ENCODE data around the gene ARMH4. TPM values are rescaled to one million over a fixed set of nuclear protein-coding genes. Genes with fewer than 3 reads are reported as not detected.

The ARMH4 gene
- total and polyA plus RNA-seq, 7 donors, result 0.17 to 3.2 (median 0.74) TPM

GRCh38 chr14:57960946-57961785, 190.8 kb downstream of the ARMH4 start:
- Histone ChIP-seq H3K27me3 (ENCODE audit: insufficient read depth in 3 of 3, low read length in 2 of 3) (no peaks in the 10 kb centered on the region), H3K36me3 (ENCODE audit: insufficient read depth in 1 of 2, low read depth in 1 of 2) (no peaks in the 10 kb centered on the region), H3K27ac (no peak overlapping the region), H3K4me3 (no peak overlapping the region), H3K4me1 (no peaks in the 10 kb centered on the region), H3K9me3 (no peaks in the 10 kb centered on the region)
- ATAC-seq, result no peak
- WGBS, 3 donors, result 61 to 64% (median 62%) methylated on average over 16 of the region's 16 CpGs
- DNase-seq, result no peak
- TF ChIP-seq CTCF (IDR thresholded peaks at IDR 0.05), result no peak
- intact Hi-C loops (cut with DNase I), result no loop called here

GRCh38 chr14:57957441-57957840, 194.6 kb downstream of the ARMH4 start:
- TF ChIP-seq CTCF (IDR thresholded peaks at IDR 0.05), result no peak
- Histone ChIP-seq H3K9me3 (no peaks in the 10 kb centered on the region), H3K4me3 (no peak overlapping the region), H3K4me1 (no peaks in the 10 kb centered on the region), H3K27ac (no peak overlapping the region), H3K36me3 (ENCODE audit: insufficient read depth in 1 of 2, low read depth in 1 of 2) (no peaks in the 10 kb centered on the region), H3K27me3 (ENCODE audit: insufficient read depth in 3 of 3, low read length in 2 of 3) (no peaks in the 10 kb centered on the region)
- DNase-seq (no peak), ATAC-seq (no peak)
- 84 to 91% (median 85%) methylated on average over 2 of the region's 2 CpGs for WGBS, 3 donors
- intact Hi-C loops (cut with DNase I), result no loop called here

Other genes starting within 250 kb of the ARMH4 start
- gene ACTR10, start 47.9 kb upstream of the ARMH4 start, total RNA-seq, result 10 to 100 TPM; 41.2 to 67.1 (median 54.0) TPM
- gene ACTR10, start 47.9 kb upstream of the ARMH4 start, polyA plus RNA-seq, result 10 to 100 TPM; 56.5 to 69.0 (median 61.0) TPM
- 100 to 1,000 TPM; 136 to 238 (median 211) TPM for gene PSMA3, start 92.6 kb upstream of the ARMH4 start, total RNA-seq
- gene PSMA3, start 92.6 kb upstream of the ARMH4 start, polyA plus RNA-seq, result 100 to 1,000 TPM; 235 to 466 (median 274) TPM
- gene ARID4A, start 146.3 kb upstream of the ARMH4 start, total RNA-seq, result 10 to 100 TPM in 1 of 4 donors, 1 to 10 TPM in 3; 7.1 to 11.0 (median 8.3) TPM
- gene ARID4A, start 146.3 kb upstream of the ARMH4 start, polyA plus RNA-seq, result 1 to 10 TPM; 1.7 to 8.1 (median 3.0) TPM
- gene TOMM20L, start 243.7 kb upstream of the ARMH4 start, total RNA-seq, result not detected
- not detected for gene TOMM20L, start 243.7 kb upstream of the ARMH4 start, polyA plus RNA-seq

Measured in psoas muscle (tissue), 8 donors.